Activated CD4-positive, alpha-beta memory T cell treated with anti-CD3 and anti-CD28 coated beads, Interleukin-2, amount 10 ng/mL, durations not matched to agents 7 days and 5 days (primary cell): ENCODE results near the gene UROC1. TPM values are rescaled to one million over a fixed set of nuclear protein-coding genes. Genes with fewer than 3 reads are reported as not detected.

Experiments
- CTCF ChIA-PET: fragments of 350-600 bp; sonication (Branson Sonifier 250); formaldehyde crosslinking; loops from one replicate; lab custom pipeline; 2021; ENCODE audit warnings: antibody characterized with exemption, inconsistent platforms; lab: Charles Lee
- POLR2A ChIA-PET: fragments of 350-600 bp; sonication (Branson Sonifier 250); formaldehyde crosslinking; loops from one replicate; lab custom pipeline; 2021; ENCODE audit warnings: antibody characterized with exemption; lab: Charles Lee
- DNase-seq: peaks from one replicate; pipeline ENCODE4 v3.0.0-alpha.2; 2020
- H3K27ac Mint-ChIP-seq: one replicate; pipeline ENCODE4 v1.8.0; 2021; ENCODE audit warnings: mild to moderate bottlenecking, mixed read lengths
- H3K27me3 Mint-ChIP-seq: one replicate; pipeline ENCODE4 v1.8.0; 2021; ENCODE audit warnings: mixed read lengths
- H3K36me3 Mint-ChIP-seq: one replicate; pipeline ENCODE4 v1.8.0; 2021; ENCODE audit warnings: low read depth, mixed read lengths
- H3K4me1 Mint-ChIP-seq: one replicate; pipeline ENCODE4 v1.8.0; 2021; ENCODE audit warnings: mixed read lengths
- H3K4me3 Mint-ChIP-seq: one replicate; pipeline ENCODE4 v1.8.0; 2021; ENCODE audit warnings: mild to moderate bottlenecking, mixed read lengths
- H3K9me3 Mint-ChIP-seq: one replicate; pipeline ENCODE4 v1.8.0; 2021; ENCODE audit warnings: mixed read lengths
- total RNA-seq, 2 experiments: library from RNA; stranded (reverse); gene quantifications; one replicate each; pipeline ENCODE4 v1.2.3, GENCODE V29; 2021

The UROC1 gene
- total RNA-seq, 2 experiments from 2014 or later: not detected

DNA sequence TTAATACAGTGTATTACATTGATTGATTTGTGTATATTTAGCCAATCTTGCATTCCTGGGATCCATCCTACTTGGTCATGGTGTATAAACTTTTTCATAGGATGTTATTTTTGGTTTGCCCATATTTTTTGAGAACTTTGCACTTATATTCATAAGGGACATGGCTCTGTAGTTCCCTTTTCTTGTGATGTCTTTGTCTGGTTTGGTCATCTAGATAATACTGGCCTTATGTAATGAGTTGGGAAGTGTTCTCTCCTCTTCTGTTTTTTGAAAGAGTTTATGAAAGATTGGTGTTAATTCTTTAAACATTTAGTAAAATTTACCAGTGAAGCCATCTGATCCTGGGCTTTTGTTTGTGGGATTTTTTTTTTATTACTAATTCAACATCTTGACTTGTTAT is 15.9 kb upstream of the UROC1 start:
- H3K36me3 Mint-ChIP-seq: no peaks in the 10 kb centered on the region
- POLR2A ChIA-PET: no interaction called here
- H3K27ac Mint-ChIP-seq: no peak overlapping the region
- H3K4me1 Mint-ChIP-seq: no peaks in the 10 kb centered on the region
- CTCF ChIA-PET: interaction anchor here (2.2 kb wide), 1 partner anchor 11 kb away, joined by 8 read pairs; no protein-coding TSS in a partner anchor
- DNase-seq: no peak
- no peak overlapping the region for H3K4me3 Mint-ChIP-seq
- H3K9me3 Mint-ChIP-seq: no peaks in the 10 kb centered on the region
- H3K27me3 Mint-ChIP-seq: peaks cover 12% of the 10 kb centered on the region

DNA sequence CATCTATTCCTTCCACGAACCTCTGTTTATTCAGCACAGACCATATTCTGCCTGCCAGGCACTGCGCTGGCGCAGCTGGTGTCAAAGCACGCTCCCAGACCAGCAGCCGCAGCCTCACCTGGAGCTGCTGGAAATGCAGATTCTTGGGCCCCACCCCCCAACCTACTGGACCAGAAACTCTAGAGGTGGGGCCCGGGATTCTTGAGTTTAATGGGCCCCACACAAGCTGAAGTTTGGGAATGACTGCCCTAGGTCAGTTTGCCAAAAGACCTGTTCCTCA is 13.4 kb upstream of the UROC1 start:
- H3K4me3 Mint-ChIP-seq: no peak overlapping the region
- H3K27ac Mint-ChIP-seq: no peak overlapping the region
- H3K4me1 Mint-ChIP-seq: no peaks in the 10 kb centered on the region
- CTCF ChIA-PET: no interaction called here
- peaks cover 12% of the 10 kb centered on the region for H3K27me3 Mint-ChIP-seq
- no peaks in the 10 kb centered on the region for H3K9me3 Mint-ChIP-seq
- no peak for DNase-seq
- POLR2A ChIA-PET: no interaction called here
- H3K36me3 Mint-ChIP-seq: no peaks in the 10 kb centered on the region

DNA sequence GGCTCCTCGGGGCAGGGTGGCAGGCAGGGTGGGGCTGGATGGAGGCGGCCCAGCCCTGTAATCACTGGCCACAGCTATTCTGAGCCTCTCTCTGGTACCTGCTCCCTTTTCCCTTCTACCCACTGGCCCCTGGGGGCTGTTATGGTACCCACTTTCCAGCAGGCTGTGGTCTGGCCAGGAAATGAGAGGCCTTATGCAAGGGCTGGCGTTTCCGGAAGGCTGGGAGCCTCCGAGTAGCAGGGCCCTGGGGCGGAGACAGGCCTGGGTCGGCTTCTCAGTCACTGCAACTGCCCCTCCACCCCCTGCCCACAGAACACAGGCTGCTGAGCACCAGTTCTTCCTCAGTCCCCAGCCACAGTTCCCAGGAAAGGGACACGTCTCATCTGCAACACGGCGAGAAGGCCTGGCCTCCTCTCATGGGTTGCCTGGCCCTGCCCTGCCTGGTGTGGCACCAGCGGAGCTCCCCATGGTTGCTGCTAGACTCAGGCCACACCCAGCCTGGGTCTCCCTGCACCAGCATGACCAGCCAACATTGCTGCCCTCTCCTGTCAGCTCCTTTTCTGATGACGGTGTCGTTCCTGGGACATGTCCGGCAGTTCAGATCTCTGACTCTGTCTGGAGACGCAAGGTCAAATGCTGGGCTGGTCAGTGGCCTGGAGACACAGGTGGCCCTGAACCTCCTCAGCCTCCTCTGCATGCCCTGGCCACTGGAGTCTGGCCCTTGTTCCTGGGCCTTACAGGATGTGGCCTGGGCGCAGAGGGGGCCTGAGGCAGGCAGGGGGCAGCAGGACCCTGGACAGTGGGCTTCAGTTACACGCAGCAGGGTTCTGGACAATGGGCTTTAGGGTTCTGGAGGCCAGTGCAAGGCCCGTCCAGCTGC is 12.8 kb upstream of the UROC1 start:
- DNase-seq: no peak
- H3K27ac Mint-ChIP-seq: no peak overlapping the region
- no peaks in the 10 kb centered on the region for H3K4me1 Mint-ChIP-seq
- H3K36me3 Mint-ChIP-seq: no peaks in the 10 kb centered on the region
- H3K9me3 Mint-ChIP-seq: no peaks in the 10 kb centered on the region
- CTCF ChIA-PET: no interaction called here
- H3K4me3 Mint-ChIP-seq: no peak overlapping the region
- peaks cover 12% of the 10 kb centered on the region for H3K27me3 Mint-ChIP-seq
- POLR2A ChIA-PET: no interaction called here

DNA sequence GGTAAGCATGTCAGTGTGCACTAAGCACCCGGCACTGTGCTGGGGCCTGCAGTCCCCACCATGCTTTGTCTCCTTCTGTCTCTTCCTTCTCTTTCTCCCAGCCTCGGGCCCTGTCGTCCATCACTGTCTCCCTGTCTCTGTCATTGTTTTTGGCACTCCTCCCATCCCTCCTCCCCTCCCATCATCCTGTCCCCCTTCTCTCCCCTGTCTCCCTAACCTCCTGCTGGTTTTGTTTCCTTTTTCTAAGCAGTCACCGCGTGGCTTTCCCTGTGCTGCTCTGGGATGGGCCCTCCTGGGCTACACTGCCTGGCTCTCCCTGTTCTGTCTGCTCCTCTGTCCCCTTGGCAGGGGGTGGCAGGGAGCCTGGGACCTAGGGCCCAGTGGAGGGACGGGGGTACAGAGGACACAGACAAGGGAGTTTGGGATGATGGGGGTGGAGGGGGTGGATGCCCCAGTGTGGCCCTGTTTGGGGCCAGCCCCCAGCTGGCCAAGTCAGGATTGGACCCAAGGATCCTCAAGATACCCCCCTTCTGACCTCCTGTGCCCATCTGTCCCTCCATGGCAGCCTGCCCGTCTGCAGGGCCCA is 12.1 kb upstream of the UROC1 start:
- no peak overlapping the region for H3K4me3 Mint-ChIP-seq
- CTCF ChIA-PET: no interaction called here
- DNase-seq: no peak
- no peak overlapping the region for H3K27ac Mint-ChIP-seq
- H3K9me3 Mint-ChIP-seq: no peaks in the 10 kb centered on the region
- peaks cover 14% of the 10 kb centered on the region for H3K27me3 Mint-ChIP-seq
- POLR2A ChIA-PET: no interaction called here
- no peaks in the 10 kb centered on the region for H3K36me3 Mint-ChIP-seq
- no peaks in the 10 kb centered on the region for H3K4me1 Mint-ChIP-seq

DNA sequence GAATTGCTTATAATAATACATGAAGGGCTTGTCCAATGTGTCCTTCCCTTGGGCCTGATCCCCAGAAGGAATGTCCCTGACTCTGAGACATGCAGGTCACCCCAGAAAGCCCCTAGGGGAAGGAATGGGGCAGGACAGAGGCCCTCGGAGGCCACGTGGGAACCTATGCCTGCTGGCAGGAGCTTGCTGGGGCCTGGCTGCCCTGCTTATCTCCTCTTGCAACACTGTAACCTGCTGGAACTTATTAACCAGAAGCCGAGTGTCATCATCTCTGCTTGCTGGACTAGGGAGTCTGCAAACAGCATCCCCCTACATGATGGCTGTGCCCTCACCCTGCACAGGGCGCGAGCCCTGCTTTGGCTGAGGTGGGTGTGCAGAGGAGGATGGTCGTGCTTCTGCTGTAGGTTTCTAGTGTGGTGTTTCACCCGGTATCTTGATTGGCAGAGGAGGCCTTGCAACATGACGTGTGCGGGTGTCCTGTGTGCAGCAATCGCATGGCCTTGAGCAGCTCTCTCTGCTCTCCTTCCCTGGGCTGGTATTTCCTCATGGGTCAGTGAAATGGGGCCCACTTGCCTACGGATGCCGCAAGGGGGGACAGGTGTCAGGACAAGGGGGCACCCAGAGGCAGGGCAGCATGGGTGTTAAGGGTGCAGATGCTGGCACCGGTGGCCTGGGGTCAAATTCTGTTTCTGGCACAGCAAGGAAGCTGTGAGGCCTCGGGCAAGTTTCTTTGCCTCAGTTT is 11.4 kb upstream of the UROC1 start:
- DNase-seq: no peak
- Mint-ChIP-seq H3K4me1 (no peaks in the 10 kb centered on the region), H3K36me3 (no peaks in the 10 kb centered on the region), H3K27me3 (peaks cover 10% of the 10 kb centered on the region), H3K9me3 (no peaks in the 10 kb centered on the region), H3K27ac (no peak overlapping the region), H3K4me3 (no peak overlapping the region)
- ChIA-PET CTCF (no interaction called here), POLR2A (no interaction called here)

DNA sequence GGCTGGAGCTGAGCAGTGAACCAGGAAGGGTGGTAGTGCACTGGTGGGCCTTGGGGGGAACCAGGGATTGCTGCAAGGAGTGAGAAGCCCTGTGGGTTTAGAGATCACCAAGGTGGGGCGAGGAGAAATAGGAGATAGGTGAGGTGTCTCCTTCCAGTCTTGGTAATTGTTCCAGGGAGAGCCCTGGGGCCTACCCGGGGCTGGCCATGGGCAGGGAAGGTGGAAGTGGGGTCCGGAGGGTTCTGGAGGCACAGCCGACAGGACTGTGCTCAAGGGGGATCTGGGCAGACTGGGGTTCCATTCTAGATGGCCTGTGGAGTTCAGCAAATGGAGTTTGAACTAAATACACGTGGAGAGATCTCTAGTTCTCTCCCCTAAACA is 10.8 kb upstream of the UROC1 start:
- H3K36me3 Mint-ChIP-seq: no peaks in the 10 kb centered on the region
- H3K27me3 Mint-ChIP-seq: peaks cover 6% of the 10 kb centered on the region
- no peak for DNase-seq
- ChIA-PET CTCF (no interaction called here), POLR2A (no interaction called here)
- no peaks in the 10 kb centered on the region for H3K4me1 Mint-ChIP-seq
- H3K27ac Mint-ChIP-seq: no peak overlapping the region
- H3K4me3 Mint-ChIP-seq: no peak overlapping the region
- no peaks in the 10 kb centered on the region for H3K9me3 Mint-ChIP-seq

DNA sequence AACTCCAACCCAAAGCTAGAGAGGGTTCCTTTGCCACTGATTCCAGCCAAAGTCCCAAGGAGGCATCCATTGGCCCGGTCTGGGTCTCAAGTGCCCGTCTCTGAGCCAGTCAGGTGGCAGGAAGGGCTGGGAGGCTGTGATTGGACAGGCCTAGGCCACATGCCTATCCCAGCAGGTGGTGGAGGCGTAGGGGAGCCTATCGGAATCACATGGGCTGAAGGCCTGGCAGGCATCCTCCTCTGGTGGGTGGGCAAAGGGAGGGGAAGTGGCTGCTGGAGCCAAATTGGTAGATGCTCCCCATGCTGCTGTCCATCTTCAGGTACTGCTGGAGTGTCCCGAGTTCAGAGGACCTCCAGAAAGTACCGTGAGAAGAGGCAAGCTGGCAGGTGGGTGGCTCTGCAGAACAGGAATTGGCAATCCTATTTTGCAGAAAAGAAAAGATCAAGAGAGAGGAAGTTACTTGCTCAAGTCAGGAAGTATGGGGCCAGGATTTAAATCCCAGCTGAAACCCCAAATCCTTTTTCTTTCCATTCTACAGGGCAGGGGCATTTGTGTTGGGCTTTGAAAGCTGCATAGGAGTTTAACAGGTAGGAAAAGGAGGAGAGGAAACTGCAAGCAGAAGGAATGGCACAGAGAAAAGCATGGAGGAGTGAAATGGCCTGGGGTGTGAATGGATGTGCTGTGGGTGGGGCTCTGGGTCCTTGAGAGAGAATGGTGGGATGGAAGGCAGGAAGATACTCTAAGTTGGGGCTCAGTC is 10.1 kb upstream of the UROC1 start:
- no peak for DNase-seq
- no peak overlapping the region for H3K27ac Mint-ChIP-seq
- H3K27me3 Mint-ChIP-seq: peaks cover 14% of the 10 kb centered on the region
- CTCF ChIA-PET: no interaction called here
- no peaks in the 10 kb centered on the region for H3K9me3 Mint-ChIP-seq
- no peak overlapping the region for H3K4me3 Mint-ChIP-seq
- H3K36me3 Mint-ChIP-seq: no peaks in the 10 kb centered on the region
- POLR2A ChIA-PET: no interaction called here
- H3K4me1 Mint-ChIP-seq: no peaks in the 10 kb centered on the region

DNA sequence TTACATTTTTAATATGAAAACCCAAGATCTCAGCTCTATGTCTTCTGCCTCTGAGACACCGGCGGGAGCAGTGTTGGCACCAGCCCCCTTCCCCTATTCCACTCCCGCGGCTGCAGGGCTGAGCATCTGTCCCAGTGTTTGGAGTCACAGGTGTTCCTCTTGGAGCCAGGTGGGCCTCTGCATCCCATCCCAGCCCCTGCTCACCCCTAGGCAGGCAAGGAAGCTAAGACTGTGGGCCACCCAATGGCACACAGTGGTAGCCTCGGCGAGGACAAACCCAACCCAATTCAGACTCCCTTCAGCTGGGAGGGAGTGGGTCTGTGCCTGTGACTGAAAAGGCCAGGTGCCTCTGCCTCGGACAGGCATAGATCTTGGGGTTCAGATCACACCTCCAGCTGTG is 9.4 kb upstream of the UROC1 start:
- H3K27ac Mint-ChIP-seq: no peak overlapping the region

DNA sequence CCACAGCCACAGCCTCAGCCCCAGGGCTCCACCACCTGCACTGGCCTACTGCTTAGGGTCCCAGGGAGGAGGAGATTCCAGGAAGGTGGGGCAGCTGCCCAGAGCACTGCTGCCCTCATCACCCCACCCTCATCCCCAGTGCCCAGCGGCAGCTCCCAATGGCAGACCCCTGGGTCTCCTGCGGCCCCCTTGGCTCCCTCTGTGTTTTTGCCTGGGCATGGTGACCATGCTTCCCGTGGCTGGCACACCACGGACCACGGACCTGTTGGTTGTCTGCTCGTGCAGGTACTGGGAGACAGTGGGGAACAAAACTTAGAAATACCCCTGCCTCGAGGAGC is 9.1 kb upstream of the UROC1 start:
- Mint-ChIP-seq H3K27ac (no peak overlapping the region), H3K27me3 (peaks cover 19% of the 10 kb centered on the region), H3K36me3 (no peaks in the 10 kb centered on the region), H3K4me1 (no peaks in the 10 kb centered on the region), H3K9me3 (no peaks in the 10 kb centered on the region), H3K4me3 (no peak overlapping the region)
- POLR2A ChIA-PET: no interaction called here
- CTCF ChIA-PET: no interaction called here
- DNase-seq: no peak

More for the DNA sequence above, 9.4 kb upstream of the UROC1 start:
- Mint-ChIP-seq H3K4me1 (no peaks in the 10 kb centered on the region), H3K4me3 (no peak overlapping the region), H3K9me3 (no peaks in the 10 kb centered on the region), H3K27me3 (peaks cover 20% of the 10 kb centered on the region), H3K36me3 (no peaks in the 10 kb centered on the region)
- POLR2A ChIA-PET: no interaction called here
- CTCF ChIA-PET: no interaction called here
- no peak for DNase-seq

DNA sequence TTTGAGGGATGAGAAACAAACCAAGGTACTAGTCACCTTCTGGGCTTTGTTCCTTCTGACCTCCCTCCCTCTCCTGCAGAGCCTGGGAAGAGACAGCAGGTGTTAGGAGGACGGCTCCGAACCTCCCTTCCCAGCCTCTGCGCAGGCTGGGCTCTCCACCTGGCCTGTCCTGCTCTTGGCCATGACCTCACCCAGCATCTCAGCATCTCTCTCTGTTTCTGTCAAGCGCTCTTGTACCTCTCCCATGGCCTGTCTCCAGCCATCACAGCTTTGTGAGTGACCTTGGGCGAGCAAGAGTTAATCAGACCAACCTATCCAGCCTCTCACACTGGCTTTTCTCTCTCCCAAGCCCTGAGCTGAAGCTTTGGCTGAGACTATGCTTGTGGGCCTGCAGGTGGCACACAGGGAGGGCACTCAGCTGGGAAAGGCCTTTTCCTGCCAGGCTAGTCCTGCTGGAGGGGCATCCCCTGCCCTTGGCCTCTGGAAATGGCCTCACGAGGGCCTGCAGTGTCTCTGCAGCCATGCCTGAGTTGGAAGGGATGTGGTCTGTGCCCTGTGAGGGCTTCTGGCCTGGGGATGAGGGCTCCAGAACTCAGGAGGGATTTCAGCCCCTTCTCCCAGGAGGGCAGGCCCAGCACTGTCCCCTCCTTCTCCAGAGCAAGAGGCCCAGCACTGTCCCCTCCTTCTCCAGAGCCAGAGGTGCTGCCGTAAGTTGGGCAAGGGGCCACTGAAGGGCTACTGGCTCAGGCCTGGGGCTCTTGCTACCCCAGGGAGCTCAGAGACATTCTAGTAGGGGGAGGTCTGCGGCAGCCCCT is 8.5 kb upstream of the UROC1 start:
- H3K27me3 Mint-ChIP-seq: peaks cover 19% of the 10 kb centered on the region
- POLR2A ChIA-PET: no interaction called here
- no peak overlapping the region for H3K27ac Mint-ChIP-seq
- no peaks in the 10 kb centered on the region for H3K36me3 Mint-ChIP-seq
- no peak overlapping the region for H3K4me3 Mint-ChIP-seq
- CTCF ChIA-PET: no interaction called here
- H3K9me3 Mint-ChIP-seq: no peaks in the 10 kb centered on the region
- DNase-seq: no peak
- H3K4me1 Mint-ChIP-seq: no peaks in the 10 kb centered on the region

DNA sequence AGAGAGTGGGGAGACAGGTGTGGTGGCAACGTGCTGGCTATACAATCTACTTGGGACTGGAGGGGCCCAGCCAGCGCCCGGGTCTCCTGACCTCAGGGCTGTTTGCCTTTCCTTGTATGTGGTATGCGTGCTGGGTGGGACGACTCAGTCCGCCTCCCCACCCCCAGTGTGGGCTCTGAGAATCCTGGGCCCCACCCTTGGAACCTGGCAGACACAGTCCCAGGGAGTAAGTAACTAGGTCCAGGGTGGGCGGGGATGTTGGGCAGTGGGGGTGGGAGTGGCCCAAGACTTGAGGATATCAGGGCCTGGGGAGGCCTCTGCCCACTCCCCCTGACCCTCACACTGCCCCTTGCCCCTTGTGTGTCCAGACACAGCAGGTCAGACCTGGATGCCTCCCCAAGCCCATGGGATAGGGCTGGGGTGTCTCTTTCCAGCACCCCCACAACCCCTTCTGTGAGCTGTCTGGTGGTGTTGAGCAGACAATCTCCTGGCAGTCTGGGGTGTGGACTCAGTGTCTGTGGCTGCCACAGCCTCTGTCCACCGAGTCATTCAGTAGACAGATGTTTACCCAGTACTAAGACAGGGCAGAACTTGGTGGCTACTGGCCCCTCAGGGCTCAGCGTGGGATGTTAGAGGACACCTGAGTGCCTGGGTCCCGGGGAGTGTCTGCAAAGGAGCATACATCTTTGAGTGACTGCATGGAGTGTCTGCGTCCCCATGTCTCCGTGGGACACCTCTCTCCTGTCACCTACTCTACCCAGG is 7.7 kb upstream of the UROC1 start:
- Mint-ChIP-seq H3K36me3 (no peaks in the 10 kb centered on the region), H3K27ac (no peak overlapping the region), H3K4me3 (no peak overlapping the region), H3K9me3 (no peaks in the 10 kb centered on the region), H3K27me3 (peaks cover 19% of the 10 kb centered on the region), H3K4me1 (no peaks in the 10 kb centered on the region)
- POLR2A ChIA-PET: no interaction called here
- CTCF ChIA-PET: no interaction called here
- no peak for DNase-seq

DNA sequence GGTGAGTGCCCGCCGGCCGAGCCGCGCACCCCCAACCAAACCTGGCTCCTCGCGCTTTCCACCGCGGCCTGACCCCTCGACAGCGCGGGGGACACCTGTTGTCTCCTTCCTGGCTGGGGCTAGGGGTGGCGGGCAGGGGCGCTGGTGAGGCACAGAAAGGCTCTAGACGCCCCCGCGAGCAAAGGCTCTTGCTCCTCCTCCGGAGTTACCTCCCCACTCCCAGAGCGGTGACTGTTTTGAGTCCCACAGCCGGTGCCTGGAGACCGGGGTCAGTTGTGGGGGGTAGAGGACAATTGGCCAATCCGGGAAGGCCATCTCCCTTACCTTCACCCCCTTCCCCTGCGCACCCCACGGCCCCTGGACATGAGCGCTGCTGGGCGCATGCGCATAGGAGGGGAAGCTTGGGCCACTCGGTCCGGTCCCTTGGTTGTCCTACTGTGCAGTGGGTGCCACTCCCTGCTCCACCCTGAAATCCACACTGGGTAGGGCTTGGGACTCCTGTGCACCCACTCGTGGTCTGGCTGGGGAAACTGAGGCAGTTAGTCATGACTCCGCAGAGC is 6.9 kb upstream of the UROC1 start:
- H3K4me3 Mint-ChIP-seq: no peak overlapping the region
- no peaks in the 10 kb centered on the region for H3K9me3 Mint-ChIP-seq
- ChIA-PET CTCF (no interaction called here), POLR2A (no interaction called here)
- H3K36me3 Mint-ChIP-seq: no peaks in the 10 kb centered on the region
- no peaks in the 10 kb centered on the region for H3K4me1 Mint-ChIP-seq
- H3K27me3 Mint-ChIP-seq: peaks cover 19% of the 10 kb centered on the region
- no peak overlapping the region for H3K27ac Mint-ChIP-seq
- DNase-seq: no peak
